Breast epithelium (tissue), 4 donors: ENCODE measurements around the gene CCDC88B. TPM values are rescaled to one million over a fixed set of nuclear protein-coding genes. Genes with fewer than 3 reads are reported as not detected.
"Not testable (repeated sequence)": the region's sequence is repeated elsewhere in the genome, so short reads cannot be mapped to it uniquely, and the experiment has no call there.

Source experiments
- DNase-seq, 2 donors: peaks; one replicate each; pipeline ENCODE4 v3.0.0-alpha.2; 2019; ENCODE audit warnings: low spot score in 2 of 2
- H3K27ac ChIP-seq, 2 donors: fragments of 200-600 bp; sonication (generic) in 1 of 2; one replicate each; pipeline ENCODE4 v1.5.1; 2016 to 2019; ENCODE audit warnings: mild to moderate bottlenecking in 1 of 2
- H3K27me3 ChIP-seq, 2 donors: fragments of 200-600 bp; sonication (generic) in 1 of 2; one replicate each; pipeline versions ENCODE4 v1.5.1 to v1.6.0; 2017 to 2019; ENCODE audit warnings: control low read depth in 1 of 2, mild to moderate bottlenecking in 1 of 2
- H3K36me3 ChIP-seq: fragments of 200-600 bp; one replicate; pipeline ENCODE4 v1.5.1; 2019
- H3K4me1 ChIP-seq, 2 donors: fragments of 200-600 bp; sonication (generic); one replicate each; pipeline ENCODE4 v1.5.1; 2016 to 2019; ENCODE audit warnings: control low read depth in 1 of 2
- H3K4me3 ChIP-seq, 3 donors: fragments of 200-600 bp; sonication (generic); 1 replicate in 2 of 3; 2 replicates in 1 of 3; pipeline ENCODE4 v1.5.1; 2016 to 2019; ENCODE audit warnings: mild to moderate bottlenecking in 3 of 3, moderate library complexity in 2 of 3
- H3K9me3 ChIP-seq, 2 donors: fragments of 200-600 bp; sonication (generic) in 1 of 2; one replicate each; pipeline ENCODE4 v1.5.1; 2016 to 2019; ENCODE audit warnings: control low read depth in 1 of 2
- POLR2A ChIP-seq: fragments of 450-650 bp; IDR thresholded peaks from one replicate; pipeline ENCODE4 v1.6.1; 2016; ENCODE audit warnings: antibody characterized with exemption, mild to moderate bottlenecking, moderate library complexity
- POLR2AphosphoS5 ChIP-seq, 3 donors: sonication (generic); formaldehyde crosslinking; IDR thresholded peaks; one replicate each; pipeline ENCODE4 v1.6.1; 2017; ENCODE audit warnings: antibody characterized with exemption in 3 of 3
- intact Hi-C: fragments of 100-400 bp; cut with DNase I; formaldehyde crosslinking; loops from one replicate; pipeline ENCODE4 v1.15.1; 2023; ENCODE audit warnings: low total_unique reads
- total RNA-seq, 3 donors: library from RNA; depleted of rRNA; stranded (reverse); fragments of >200 nt; gene quantifications; one replicate each; pipeline ENCODE4 v1.1.0, GENCODE V29; 2016
- TF ChIP-seq, protein P1 (sequence below), 3 donors: fragments of 450-650 bp; IDR thresholded peaks; one replicate each; pipeline ENCODE4 v1.5.1; 2016 to 2017; ENCODE audit warnings: antibody characterized with exemption in 3 of 3, mild to moderate bottlenecking in 3 of 3, moderate library complexity in 3 of 3

CCDC88B gene
- total RNA-seq, 3 donors from 2014 or later, result 3.3 to 10.7 (median 5.9) TPM

DNA sequence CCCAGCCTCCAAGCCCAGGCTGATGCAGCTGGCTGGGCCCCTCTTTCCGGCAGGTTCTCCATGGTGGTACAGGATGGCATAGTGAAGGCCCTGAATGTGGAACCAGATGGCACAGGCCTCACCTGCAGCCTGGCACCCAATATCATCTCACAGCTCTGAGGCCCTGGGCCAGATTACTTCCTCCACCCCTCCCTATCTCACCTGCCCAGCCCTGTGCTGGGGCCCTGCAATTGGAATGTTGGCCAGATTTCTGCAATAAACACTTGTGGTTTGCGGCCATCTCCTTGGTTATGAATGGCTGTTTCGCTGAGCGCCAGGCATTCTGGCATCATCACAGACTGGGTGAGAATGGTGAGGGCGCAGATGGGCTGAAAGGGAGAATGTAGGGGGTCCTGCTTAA, 18.5 kb upstream of the CCDC88B start:
- intact Hi-C loops, result no loop called here
- peak overlapping the region; percentile 81 to 98 for H3K27ac ChIP-seq
- no peak overlapping the region for H3K4me3 ChIP-seq
- no peaks in the 10 kb centered on the region for H3K27me3 ChIP-seq
- H3K36me3 ChIP-seq, result no peaks in the 10 kb centered on the region
- peaks cover 0 to 13% of the 10 kb centered on the region in 2 donors for H3K4me1 ChIP-seq
- peak in 1 of 2 donors; percentile 92 for DNase-seq
- TF ChIP-seq POLR2AphosphoS5 (IDR thresholded peaks at IDR 0.05) (peak in 2 of 3 donors; percentile 41 to 67), POLR2A (no peak)
- TF ChIP-seq, protein P1, sequence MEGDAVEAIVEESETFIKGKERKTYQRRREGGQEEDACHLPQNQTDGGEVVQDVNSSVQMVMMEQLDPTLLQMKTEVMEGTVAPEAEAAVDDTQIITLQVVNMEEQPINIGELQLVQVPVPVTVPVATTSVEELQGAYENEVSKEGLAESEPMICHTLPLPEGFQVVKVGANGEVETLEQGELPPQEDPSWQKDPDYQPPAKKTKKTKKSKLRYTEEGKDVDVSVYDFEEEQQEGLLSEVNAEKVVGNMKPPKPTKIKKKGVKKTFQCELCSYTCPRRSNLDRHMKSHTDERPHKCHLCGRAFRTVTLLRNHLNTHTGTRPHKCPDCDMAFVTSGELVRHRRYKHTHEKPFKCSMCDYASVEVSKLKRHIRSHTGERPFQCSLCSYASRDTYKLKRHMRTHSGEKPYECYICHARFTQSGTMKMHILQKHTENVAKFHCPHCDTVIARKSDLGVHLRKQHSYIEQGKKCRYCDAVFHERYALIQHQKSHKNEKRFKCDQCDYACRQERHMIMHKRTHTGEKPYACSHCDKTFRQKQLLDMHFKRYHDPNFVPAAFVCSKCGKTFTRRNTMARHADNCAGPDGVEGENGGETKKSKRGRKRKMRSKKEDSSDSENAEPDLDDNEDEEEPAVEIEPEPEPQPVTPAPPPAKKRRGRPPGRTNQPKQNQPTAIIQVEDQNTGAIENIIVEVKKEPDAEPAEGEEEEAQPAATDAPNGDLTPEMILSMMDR (IDR thresholded peaks at IDR 0.05), result no peak
- no peaks in the 10 kb centered on the region for H3K9me3 ChIP-seq

DNA sequence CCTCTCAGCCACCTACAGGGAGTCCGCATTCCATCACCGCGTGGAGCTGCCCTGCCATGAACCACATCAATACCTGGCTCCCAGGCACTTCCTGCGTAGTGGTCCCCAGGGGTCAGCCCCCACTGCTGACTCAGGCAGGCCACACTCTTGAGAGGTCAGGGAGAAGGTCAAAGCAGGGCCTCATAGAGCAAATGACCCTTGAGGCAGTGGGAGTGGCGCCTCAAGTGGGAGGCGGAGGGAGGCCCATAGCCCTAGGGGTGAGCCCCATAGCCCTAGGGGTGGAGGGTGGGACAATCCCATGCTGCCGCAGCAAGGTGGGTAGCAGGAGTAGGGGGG, 17.1 kb upstream of the CCDC88B start:
- H3K9me3 ChIP-seq, result no peaks in the 10 kb centered on the region
- intact Hi-C loops, result no loop called here
- H3K4me1 ChIP-seq, result peaks cover 0 to 9% of the 10 kb centered on the region in 2 donors
- H3K27me3 ChIP-seq, result no peaks in the 10 kb centered on the region
- no peaks in the 10 kb centered on the region for H3K36me3 ChIP-seq
- DNase-seq, result no peak
- H3K27ac ChIP-seq, result peak overlapping the region; percentile 73 to 98
- H3K4me3 ChIP-seq, result no peak overlapping the region
- TF ChIP-seq, protein P1 (IDR thresholded peaks at IDR 0.05), result no peak
- no peak for TF ChIP-seq POLR2AphosphoS5 (IDR thresholded peaks at IDR 0.05)
- TF ChIP-seq POLR2A, result no peak

DNA sequence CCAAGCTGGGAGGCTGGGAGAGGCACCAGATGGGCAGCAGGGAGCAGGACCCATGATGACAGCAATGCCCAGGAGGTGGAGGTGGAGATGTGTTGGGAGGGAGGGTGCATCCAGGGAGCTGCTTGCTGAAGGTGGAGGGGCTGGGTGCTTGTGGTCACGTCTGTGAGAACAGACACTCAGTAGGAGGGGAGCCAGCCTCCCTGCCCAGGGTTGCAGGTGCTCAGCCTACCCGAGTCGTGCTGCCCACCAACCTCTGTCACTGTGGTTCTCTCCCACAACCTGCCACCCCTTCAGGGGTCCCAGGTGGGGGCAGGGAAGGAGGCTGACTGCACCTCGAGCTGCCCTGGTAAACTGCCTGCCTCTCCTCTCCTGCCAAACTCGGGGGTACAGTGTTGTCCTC, 16.6 kb upstream of the CCDC88B start:
- Histone ChIP-seq H3K27me3 (no peaks in the 10 kb centered on the region), H3K27ac (peak overlapping the region; percentile 73 to 98), H3K4me3 (no peak overlapping the region), H3K9me3 (no peaks in the 10 kb centered on the region), H3K36me3 (no peaks in the 10 kb centered on the region), H3K4me1 (peaks cover 0 to 9% of the 10 kb centered on the region in 2 donors)
- DNase-seq, result no peak
- intact Hi-C loops, result no loop called here
- TF ChIP-seq POLR2A, result no peak
- TF ChIP-seq, protein P1 (IDR thresholded peaks at IDR 0.05), result no peak
- TF ChIP-seq POLR2AphosphoS5 (IDR thresholded peaks at IDR 0.05), result no peak

DNA sequence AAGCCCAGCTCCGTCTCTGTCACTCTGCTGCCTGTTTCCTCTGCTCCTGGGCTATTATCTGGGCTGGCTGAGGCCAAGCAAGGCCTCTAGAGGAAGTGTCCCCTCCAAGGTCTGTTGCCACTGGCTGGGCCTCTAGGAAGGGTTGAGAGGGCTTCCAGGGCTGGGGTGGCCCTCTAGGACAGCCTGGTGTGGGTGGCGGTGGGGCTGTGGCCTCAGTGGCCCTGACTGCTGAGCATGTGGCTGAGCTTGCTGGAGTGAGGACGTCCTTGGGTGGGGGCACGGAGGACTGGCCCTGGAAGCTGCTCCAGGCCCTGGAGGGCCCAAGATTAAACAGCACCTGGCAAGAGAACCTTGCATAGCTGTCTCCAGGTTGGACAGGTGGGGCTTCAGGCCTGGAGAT, 16.0 kb upstream of the CCDC88B start:
- intact Hi-C loops, H3K4me1 ChIP-seq, H3K9me3 ChIP-seq, H3K36me3 ChIP-seq, H3K4me3 ChIP-seq, H3K27me3 ChIP-seq, DNase-seq: not testable (repeated sequence)
- H3K27ac ChIP-seq, result peak overlapping the region; percentile 73 to 98

DNA sequence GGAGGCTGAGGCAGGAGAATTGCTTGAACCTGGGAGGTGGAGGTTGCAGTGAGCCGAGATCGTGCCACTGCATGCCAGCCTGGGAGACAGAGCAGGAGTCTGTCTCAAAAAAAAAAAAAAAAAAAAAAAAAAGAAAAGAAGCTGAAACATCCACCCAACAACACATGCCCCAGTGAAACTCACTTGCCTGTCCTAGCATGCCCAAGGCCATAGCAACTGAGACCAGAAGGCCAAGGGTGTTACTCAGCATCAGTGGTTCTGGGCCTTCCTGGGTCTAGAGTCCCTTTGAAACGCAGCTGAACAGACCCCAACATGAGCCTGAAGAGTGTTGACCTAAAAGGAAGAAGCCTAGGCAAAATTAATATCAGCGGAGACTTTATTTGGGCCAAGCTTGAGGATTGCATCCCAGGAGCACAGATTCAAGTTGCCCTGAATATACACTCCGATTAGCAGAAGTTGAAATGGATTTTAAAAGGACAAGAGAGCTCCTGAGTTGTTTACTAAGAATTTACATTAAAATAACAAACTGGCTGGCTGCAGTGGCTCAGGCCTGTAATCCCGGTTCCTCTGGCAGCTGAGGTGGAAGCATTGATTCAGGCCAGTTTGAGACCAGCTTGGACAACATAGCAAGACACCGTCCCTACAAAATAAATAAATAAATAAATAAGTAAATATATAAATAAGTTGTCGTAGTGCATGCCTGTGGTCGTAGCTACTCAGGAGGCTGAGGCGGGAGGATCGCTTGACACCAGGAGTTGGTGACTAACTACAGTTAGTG, 15.1 kb upstream of the CCDC88B start:
- Histone ChIP-seq H3K9me3 (no peaks in the 10 kb centered on the region), H3K4me3 (no peak overlapping the region), H3K27ac (peak overlapping the region; percentile 73 to 98), H3K4me1 (no peaks in the 10 kb centered on the region), H3K36me3 (no peaks in the 10 kb centered on the region), H3K27me3 (no peaks in the 10 kb centered on the region)
- TF ChIP-seq, protein P1 (IDR thresholded peaks at IDR 0.05), result no peak
- TF ChIP-seq POLR2AphosphoS5 (IDR thresholded peaks at IDR 0.05) (no peak), POLR2A (no peak)
- peak in 1 of 2 donors; percentile 71 for DNase-seq
- intact Hi-C loops, result no loop called here
